Measurements from ENCODE around the gene ZNRF1.
A peak's percentile ranks its signal among the peaks of the same experiment; 100 is the strongest.
"Not testable (repeated sequence)": the region's sequence is repeated elsewhere in the genome, so short reads cannot be mapped to it uniquely, and the experiment has no call there.

Gene ZNRF1

GRCh38 chr16:74998481-74999218 lies at the start of gene ZNRF1:
TSS of gene ZNRF1 (plus strand) at chr16:74999024. CDS start at chr16:74999672, 648 bp downstream.
- peak; percentile 85 for DNase-seq

- DNase-seq, result no peak
Observed at GRCh38 chr16:74949309-74949708, 49.5 kb upstream of the ZNRF1 start.

DNA sequence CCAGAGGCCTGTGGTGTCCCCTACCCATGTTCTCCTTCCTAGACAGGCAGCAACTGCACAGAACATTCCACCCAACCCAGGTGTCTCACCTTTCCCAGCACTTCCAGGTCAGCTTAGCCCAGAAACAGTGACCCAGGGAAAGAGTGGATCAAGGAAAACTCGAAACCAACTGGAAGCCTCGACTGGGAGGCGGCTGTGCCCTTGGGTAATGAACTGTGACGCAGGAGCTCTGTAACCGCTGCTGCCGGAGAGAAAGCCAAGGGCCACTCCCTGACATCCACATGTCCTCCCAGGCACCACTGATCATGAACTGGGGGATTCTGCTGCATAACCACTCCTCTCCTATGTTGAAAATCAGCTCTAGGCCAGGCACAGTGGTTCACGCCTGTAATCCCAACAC lies 48.3 kb upstream of the ZNRF1 start:
- no peak for DNase-seq

GRCh38 chr16:74951206-74951605 lies 47.6 kb upstream of the ZNRF1 start:
- no peak for DNase-seq

GRCh38 chr16:74951681-74952080 lies 47.1 kb upstream of the ZNRF1 start:
- DNase-seq, result no peak

- no peak for DNase-seq
Observed at GRCh38 chr16:74954763-74955162, 44.1 kb upstream of the ZNRF1 start.

- no peak for DNase-seq
Observed at GRCh38 chr16:74973304-74973703, 25.5 kb upstream of the ZNRF1 start.

DNA sequence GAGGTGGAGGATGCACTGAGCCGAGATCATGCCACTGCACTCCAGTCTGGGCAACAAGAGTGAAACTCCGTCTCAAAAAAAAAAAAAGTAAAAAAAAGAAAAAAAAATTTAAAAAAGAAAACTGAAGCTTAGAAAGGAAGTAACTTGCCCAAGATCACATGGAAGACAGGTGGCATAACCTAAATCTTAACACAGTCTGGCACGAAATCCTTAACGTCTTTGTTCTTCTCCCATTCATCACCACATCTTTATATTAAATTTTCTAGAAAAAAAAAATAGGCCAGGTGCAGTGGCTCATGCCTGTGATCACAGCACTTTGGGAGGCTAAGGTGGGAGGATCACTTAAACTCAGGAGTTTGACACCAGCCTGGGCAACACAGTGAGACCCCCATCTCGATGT lies 23.2 kb upstream of the ZNRF1 start:
- DNase-seq, result no peak

DNA sequence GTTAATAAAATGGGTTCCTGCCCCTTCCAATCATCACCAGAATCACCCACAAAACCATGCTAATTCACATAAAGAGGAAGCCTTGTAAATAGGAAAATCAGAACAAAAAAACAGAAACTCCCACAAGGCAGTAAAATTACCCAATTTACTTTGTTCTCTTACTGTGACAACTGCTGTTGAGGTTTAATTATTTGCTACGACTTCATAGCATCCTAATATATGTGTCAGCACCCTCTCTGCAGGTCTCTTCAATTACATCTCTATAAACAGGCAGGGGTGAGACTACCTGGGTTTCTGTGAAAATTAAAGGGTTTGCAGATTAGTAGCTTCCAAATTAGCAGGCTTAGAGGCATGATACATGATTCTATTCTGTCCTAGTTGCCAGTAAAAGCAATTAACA lies 16.6 kb upstream of the ZNRF1 start:
- no peak for DNase-seq

DNA sequence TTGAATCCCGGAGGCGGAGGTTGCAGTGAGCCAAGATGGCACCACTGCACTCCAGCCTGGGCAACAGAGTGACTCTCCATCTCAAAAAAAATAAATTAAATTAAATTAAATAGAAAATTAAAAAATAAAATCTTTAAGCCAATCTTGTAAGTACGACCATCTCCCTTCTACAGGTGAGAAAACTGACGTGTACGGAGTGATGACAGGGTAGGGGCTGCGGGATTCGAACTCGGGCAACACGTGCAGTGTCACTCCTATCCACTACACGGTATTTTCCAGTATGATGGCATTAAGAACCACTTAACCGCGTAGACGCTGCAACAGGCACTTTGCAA lies 14.7 kb upstream of the ZNRF1 start:
- DNase-seq, result no peak

DNA sequence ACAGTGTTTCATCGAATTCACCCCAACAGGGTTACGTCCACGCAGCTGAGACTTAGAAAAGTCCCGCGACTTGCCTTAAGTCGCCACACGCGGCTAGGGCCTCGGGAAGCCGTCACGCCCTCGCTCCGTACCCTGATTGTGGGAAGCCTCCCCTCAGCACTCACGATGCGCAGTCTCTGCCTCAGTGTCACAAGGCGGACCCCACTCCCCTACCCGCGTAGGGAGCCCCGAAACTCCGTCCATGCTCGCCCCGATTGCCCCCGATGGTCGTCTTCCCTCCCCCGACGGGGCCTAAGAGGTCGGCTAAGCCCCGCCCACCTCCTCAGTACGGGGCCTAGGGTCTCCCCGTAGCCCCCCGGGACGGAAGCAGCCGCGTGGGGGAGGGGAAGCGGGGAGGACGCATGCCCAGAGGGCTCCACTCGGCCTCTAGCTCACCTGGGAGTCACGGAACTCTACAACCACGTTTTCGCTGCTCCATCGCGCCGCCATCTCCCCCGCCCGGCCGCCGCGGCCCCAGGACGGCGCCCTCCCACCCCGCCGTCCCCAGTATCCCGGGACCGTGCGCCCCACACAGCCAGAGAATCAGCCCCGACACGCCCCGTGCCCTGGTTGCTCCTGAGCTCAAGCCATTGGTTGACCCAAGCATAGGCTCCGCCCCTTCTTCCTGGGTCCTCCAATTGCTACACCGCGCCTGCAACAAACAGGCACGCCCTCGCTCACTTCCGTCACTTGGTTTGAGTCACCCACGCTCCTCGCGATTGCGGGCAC lies 14.1 kb upstream of the ZNRF1 start, which contains the start of gene WDR59:
TSS of gene WDR59 (minus strand) at position 595 of the 768 bp plus-strand sequence. CDS start at position 489, 106 bp downstream.
- DNase-seq, result peak; percentile 99

DNA sequence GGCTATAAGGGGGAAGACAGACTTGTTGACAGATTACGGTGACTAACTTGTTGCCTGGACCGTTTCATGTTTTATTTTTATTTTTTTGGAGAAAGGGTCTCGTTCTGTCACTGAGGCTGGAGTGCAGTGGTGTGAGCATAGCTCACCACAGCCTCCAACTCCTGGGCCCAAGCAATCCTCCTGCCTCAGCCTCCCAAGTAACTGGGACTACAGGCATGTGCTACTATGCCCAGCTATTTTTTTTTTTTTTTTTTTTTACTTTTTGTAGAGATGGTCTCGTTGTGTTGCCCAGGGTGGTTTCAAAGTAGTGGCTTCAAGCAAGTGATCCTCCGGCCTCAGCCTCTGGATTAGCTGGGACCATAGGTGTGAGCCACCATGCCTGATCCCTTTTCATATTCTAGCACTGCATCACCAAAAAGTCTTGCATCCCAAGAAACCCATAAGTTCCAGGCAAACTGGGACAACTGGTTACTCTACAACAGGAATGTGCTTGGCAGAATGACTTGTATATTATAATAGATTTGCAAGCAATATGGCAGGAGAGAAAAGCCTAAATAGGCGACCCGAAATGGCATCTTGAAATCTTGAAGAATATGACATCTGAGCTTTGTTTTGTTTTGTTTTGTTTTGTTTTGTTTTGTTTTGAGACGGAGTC lies 11.7 kb upstream of the ZNRF1 start:
- DNase-seq, result no peak

GRCh38 chr16:74989864-74990263 lies 9.0 kb upstream of the ZNRF1 start:
- DNase-seq, result not testable (repeated sequence)

- DNase-seq, result no peak
Observed at GRCh38 chr16:74990832-74991231, 8.0 kb upstream of the ZNRF1 start.

DNA sequence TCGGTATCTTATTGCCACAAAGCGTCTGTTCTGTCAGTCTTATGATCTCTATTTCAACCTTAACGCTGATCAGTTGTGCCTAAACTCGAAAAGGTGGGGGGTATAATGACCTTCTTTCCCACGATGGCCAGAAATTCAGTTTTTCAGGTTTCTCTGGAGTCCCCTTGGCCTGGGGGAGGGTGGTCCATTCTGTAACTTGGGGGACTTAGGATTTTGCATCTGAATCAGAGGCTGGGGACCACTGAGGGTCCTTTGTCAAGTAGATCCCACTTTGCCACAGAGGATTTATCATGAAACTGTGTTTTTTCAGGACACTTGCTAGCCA lies 7.6 kb upstream of the ZNRF1 start:
- no peak for DNase-seq

- no peak for DNase-seq
Observed at GRCh38 chr16:74991593-74992403, 7.0 kb upstream of the ZNRF1 start.

- DNase-seq, result no peak
Observed at GRCh38 chr16:74995986-74996385, 2.8 kb upstream of the ZNRF1 start.

GRCh38 chr16:74997042-74997491 lies 1.8 kb upstream of the ZNRF1 start:
- DNase-seq, result no peak

GRCh38 chr16:74999219-74999608 lies 390 bp downstream of the ZNRF1 start:
- peak; percentile 34 for DNase-seq

- DNase-seq, result peak; percentile 70
Observed at GRCh38 chr16:74999609-75000480, 1.0 kb downstream of the ZNRF1 start.

DNA sequence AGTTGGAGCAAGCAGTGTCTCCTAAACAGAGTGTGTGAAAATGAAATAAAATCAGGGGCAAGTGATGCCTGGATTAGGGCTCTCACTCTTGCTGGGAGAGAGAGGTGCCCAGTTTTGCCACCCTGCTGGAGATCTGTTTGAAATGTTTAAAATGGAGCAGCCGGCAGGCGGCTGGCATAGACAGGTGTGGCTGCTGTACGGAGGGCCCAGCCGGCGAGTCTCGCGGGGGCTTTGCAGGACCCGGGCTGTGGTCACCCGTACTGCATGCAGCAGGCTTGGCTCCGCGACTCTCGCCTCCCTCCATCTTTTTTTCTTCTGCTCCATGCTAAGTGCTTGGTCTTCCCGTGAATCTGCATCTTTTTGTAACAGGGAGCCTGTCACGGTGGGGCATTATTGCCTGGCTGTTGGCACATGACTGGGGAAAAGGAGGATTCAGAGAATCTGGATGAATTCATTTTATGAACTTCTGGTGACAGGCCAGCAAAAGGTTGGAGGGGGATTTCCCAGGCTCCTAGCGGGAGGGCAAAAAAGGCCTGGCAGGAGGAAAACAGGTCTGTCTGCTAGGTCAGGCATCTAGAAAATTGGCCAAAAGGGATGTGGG lies 1.8 kb downstream of the ZNRF1 start:
- no peak for DNase-seq

- no peak for DNase-seq
Observed at GRCh38 chr16:75002474-75002873, 3.6 kb downstream of the ZNRF1 start.

All from CD4-positive, alpha-beta T cell treated with Interleukin-17A for 1 hour (primary cell).